Fibroblast of skin of left quadriceps (primary cell): Measurements from ENCODE around the gene PRDM16.

Experiments used
- DNase-seq, 2 experiments: peaks; one replicate each; pipeline ENCODE4 v3.0.0-alpha.2; 2013; ENCODE audit warnings: low read depth in 2 of 2

PRDM16 gene

DNA sequence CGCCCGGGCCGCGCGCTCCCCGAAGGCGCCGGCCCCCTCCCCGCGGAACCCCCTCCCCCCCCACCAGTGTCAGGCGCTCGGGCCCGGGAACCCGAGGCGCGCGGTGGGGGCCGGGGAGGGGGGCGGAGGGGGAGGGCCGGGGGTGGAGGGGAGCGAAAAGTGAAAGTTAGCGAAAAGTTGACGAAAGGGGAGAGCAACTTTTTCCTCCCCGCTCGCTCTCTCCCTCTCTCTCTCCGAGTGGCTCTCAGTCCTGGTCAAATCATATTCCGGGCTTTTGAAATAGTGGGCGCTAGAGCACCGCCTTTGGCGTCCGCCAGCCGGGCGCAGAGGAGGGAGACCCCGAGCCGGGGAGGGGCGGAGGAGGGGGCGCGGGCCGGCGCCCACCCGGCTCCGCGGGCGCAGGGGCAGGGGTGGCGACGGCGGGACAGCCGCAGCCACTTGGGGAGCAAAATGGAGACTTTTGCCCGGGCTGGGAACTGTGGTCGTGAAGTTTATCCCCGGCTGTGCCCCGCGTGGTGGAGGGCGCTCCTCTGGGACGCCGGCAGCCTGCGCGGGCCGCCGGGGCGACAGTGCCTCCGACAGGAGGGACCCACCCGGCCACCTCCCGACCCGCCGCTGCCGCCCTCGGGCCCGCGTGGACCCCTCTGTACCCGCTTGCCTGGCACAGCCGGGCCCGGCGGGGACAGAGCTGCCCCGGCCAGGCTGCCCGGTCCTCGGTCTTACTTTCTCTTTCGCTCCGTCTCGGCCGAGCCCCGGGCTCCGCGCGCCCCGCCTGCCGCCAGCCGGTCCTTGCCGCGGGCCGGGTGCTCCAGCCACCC lies 697 bp downstream of the PRDM16 start:
- peak; percentile 37 to 39 for DNase-seq

DNA sequence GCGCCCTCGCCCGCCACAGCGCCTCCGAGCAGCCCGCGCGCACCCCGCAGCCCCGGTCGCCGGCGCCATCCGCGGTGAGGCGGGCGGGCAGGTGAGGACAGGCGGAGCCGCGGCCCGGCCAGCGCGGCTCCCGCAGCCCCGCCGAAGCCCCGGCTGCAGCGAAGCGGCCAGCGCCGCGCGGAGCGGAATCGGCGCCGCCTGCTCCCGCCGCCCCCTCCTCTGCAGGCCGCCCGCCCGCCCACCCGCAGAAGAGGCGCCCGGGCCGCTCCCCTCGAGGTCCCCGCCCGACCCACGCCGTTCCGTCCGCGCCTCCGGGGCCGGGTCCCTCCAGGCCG lies 1.3 kb downstream of the PRDM16 start:
- DNase-seq, result no peak

DNA sequence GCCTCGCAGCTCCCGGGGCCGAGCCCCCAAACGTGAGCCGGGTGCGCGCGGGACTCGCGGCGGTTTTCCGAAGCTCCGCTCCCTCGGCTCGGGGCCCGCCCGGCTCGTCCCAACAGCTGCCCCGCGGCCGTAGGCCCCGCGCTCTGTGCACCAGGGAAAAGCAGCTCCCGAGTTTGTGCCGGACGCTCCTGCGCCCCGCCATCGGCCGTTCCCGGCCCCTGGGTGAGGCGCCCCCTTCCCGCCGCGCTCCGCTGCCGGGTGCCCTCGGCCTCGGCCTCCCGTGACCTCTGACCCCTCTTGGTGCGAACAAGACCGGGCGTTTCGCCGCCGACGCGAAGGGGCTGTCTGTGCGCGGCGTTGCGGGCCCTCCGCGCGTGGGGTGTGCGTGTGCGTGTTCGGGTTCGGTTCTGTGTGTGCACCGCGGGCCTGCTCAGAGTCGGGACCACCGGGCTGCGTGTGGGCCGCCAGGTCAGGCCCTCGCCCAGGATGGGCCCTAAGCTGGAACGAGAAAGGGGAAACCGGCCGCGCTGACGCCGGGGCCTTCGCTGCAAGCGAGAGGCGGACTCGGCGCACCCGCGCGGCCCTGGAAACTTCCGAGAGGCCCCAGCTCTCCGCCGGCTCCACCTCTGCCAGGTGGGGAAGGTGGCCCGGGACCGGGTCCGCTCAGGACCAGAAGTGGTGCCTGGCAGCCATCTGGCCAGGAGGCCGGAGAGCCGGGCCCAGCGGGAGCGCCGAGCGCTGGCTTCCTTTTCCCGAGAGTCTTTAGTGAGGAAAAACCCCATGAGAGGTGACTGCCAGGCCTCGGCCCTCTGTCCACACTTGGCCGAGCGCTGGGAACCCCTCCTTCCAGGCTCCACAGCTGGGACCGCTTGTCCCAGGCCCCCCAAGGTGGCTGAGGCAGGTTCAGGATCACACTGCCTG lies 1.9 kb downstream of the PRDM16 start:
- DNase-seq, result no peak

DNA sequence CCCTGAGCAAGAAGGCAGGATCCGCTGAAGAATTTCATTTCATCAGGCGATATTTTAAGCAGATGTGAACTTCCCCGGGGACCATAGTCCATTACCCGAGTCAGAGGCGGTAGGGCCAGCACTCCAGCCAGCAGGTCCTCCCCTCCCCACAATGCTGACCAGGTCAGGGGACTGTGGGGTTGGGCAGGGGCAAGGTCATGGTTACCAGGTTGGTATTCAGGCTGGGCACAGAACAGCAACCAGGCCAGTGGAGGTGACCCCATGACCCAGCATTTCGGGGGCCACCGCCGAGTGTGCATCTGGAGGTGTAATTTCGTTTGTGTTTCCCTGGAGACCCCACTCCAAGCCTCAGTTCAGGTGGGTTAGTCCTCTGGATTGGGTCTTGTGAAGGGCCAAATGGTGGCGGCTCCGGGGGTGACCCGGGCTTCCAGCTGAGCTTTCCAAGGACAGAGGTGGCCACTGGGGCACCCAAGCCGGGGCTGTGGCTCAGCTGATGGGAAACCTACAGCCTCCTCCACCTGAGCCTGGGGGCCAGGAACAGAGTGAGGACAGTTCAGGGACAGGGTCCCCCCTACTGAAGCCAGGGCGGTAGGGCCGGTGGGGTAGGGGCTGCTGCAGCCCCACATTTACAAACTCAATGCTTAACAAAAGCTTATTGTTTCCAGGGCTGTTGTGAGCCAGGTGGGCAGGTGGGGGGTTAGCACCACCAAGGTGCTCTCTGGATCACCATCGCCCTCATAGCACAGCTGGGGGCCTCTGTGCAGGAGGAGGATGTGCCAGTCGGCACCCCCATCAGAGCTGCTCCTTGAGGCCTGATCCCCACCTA lies 2.8 kb downstream of the PRDM16 start:
- DNase-seq, result no peak

DNA sequence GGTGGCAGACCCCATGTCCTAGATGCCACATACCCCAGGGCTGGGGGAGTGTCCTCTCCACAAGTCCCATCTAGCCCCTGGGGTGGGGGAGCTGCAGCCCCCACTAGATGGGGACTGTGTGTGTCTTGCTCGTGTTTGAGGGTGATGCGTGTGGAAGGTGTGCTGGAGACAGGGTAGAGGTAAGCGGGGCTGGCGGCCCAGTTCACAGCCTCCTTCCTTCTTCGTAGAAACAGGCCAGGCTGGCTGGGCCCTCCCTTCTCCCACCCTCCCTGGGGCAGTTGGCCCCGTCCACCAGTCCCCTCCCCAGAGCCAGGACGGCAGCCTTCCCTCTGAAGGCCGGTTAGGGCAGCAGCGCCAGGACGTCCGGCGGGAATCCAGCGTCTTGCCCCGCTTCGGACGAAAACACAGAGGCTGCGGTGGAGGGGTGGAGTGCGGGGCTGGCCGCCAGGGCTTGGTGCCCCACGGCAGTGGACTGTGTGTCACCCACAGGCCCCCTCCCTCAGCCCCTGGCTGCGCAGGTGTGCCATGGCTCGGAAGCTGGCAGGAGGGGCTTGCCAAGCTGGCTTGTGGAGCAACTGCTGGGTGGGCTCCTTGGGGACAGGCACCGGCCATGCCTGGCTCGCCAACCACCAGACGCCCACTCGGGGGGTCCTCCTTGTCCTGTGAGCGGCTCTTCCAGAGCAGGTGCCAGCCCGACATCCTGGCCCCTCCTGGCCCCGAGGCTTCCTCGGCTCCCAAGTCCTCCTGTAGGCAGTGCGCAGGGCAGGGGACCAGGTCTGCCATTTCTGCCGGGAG lies 3.6 kb downstream of the PRDM16 start:
- no peak for DNase-seq

DNA sequence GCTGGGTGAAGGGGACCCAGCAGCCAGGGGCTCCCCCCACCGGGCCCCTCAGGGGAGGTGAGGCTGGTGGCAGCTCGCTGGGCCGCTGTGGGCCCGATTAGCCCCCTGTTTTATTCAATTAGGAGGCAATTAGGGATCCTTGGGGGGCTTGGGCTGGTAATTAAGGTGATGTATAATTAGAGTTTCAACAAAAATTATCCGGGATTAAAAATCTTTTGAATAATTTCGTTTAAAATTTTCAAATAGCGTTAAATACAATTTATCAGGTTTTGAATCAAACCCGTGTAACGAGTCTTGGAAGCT lies 4.1 kb downstream of the PRDM16 start:
- DNase-seq, result no peak

DNA sequence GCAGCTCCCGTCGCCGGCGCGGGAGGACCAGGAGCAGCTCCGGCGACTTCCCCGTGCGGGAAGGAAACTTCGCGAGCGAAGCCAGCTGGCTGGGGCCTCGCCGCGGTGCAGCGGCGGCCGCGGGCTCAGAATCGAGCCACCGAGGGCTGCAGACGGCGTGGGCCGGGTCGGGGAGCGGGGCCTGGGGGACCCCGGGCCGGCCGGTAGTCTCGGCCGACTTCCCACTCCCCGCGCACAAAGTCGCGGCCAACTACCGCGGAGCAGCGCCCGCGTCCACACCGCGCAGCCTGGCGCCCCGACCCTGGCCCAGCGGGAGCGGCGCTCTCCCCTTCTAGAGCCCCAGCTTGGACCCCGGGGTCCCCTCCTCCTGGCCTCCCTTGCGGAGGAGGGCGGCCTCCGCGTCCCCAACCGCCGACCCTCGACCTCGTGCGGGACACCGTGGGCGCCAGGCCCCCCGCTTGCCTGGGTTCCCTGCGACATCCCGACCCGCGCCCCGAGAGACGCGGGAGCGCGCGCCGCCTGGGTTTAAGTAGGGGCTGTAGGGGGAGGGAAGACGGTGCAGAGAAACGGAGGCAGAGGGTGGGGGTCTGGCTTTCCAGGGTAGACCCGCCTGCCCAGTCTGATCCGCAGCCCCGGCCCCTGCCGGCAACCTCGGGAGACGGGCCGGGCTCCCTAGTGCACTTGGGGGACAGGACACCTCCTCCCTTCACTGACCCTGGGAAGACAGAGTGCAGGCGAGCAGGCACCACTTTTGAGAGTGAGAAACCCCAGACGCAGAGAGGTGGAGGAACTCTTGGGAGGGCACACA lies 4.7 kb downstream of the PRDM16 start:
- no peak for DNase-seq

DNA sequence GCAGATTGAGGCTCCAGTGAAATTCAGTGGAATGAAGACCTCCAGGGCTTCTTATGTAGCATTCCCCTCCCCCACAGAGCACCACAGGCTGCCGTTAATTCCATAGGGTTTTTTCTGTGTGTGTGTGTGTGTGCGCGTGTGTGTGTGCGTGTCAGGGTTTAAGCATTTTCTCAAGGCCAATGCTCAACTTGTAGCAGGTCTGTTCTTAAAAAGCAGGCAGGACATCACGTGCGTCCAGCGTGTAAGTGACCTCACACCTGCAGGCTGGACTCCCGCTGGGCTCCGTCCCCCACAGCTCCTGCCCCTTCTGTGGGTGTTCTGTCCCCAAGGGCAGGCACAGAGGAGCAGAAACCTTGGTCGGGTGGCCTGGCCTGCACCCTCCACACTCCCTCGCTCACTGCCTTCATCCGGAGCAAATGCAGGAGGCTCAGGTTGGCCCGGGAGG lies 5.3 kb downstream of the PRDM16 start:
- no peak for DNase-seq

DNA sequence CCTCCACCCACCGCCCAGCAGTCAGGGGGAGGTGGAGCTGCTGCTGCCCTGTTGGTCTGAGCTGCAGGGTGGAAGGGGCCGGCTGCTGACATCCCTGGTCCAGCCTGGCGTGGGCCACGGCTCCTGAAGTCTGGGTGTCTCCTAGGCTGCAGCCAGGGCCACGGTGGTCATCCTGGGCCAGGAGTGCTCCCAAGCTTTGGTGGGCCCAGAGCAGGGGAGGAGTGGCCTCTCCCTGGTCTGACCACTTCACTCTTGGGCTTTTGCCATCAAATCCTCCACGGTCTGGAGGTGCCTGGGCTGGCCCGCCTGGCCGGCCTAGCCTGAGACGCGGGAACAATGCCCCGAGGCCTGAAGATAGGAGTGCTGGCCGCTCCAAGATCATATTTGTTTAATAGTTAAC lies 5.8 kb downstream of the PRDM16 start:
- no peak for DNase-seq

DNA sequence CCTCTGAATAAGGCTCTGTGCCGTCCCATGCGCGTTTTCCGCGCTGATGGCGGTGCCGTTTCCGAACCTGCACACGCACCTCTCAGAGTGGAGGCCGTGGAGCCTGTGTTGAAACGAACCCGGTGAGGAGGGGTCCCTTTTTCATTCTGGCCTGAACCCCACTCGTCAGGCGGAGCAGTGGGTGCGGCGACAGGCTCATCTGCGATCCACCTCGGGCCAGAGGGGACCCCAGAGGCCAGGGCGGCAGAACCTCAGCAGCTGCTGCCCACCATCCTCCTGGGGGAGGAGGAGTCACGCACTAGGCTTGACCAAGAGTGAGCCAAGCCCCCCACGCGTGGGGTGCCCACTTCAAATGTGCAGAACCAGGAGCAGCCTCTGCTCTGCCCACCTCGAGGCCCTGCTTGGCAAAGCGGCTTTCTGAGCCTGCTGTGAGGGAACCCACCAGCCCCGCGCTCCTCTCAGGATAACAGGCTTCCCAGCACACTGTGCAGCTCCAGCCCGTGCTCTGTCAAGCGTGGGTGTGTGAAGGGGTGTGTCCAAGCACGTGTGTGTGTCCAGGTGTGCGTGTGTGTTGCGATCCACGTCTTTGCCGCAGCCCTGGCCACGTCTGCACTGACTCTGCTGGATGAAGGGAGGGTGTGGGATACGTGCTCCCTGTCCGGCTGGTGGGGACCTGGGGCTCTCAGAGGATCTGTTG lies 6.8 kb downstream of the PRDM16 start:
- no peak for DNase-seq

DNA sequence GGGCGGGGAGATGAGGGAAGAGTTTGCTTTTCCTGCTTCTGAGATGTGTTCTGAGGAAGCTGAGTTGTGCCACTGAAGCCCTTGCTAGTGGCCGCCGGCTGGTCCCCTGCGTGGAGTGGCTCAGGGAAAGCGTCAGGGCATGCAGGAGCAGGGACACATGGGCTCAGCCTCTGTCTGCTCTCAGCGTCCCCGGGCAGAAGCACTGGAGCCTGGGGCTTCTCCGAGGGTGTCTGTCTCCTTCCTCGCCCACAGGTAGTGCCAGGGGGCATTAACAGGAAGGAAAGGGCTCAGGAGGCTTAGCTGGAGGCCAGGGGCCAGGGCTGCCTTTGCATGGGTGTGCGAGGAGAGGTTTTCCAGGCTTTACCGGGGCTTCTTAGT lies 7.3 kb downstream of the PRDM16 start:
- no peak for DNase-seq

DNA sequence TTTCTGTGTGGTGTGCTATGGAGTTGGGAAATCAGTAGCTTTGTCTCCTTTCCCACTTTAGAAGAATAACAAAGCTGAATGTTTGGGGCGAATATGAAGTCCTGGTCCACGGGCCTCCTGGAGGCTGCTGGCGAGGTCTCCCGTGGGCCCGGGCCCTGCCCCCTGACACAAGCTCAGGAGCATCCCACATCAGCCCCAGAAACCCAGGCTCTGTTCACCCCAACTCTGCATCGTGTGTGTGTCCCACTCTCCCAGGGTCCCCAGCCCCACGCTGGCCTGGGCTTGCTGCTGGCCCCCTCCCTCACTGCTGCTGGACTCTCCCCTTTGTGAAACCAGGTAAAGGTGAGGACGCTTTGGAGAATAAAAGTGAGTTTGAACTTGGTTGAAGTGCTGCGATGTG lies 8.1 kb downstream of the PRDM16 start:
- DNase-seq, result no peak

DNA sequence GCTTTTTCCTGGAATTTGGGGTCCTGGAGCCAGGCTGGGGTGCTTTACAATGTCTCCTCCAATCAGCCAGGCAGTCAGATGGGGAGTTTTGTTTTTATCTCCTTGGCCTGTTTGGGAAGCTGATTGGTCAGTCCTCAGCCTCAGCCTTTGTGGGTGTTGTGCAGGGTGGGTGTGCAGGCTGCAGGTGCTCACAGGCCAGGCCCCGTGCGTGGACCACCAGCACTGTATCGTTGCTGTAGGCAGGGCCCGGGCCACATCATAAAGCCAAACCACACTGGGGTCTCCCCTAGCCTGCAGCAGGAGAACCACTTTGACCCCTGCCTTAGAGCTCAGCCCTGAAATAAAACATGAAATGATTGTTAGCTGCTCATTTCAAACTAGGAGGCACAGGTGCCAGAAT lies 8.6 kb downstream of the PRDM16 start:
- DNase-seq, result no peak

DNA sequence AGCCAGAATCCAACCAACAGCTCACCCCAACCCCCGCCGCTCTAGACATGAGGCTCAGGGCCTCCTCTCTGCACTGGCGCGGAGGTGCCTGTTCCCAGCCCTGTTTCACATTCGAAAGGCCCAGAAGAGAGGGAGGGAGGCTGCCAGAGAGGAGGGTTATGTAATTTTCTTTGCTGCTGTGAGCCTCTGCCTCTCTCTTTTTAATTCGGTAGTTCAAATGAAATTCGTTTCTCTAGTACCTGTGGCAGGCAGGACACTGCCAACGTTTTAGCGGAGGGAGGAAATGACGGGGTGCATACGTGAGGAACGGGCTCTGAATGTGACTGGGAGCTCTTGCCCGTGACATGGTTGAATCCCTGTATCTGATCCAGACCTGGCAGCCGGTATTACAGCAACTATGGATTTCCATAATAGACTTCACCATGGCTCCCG lies 9.4 kb downstream of the PRDM16 start:
- DNase-seq, result no peak

DNA sequence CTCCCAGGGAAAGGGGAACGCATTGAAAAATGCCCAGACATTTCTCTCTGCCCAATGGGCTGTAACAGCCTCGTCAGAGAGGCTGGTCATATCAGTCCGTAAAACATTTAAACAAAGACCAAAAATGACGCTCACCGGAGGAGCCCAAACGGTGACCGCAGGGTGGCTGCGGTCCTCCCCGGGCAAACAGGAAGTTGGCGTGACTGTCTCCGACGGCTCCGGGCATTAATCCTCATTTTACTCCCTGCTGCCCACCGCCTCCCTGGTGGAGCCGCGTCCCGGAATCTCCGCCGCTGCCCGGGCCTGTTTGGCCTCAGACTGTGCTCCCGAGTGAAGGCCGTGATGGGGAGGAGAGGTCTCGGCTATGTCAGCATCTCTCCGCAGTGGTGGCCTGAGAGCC lies 9.9 kb downstream of the PRDM16 start:
- DNase-seq, result no peak

DNA sequence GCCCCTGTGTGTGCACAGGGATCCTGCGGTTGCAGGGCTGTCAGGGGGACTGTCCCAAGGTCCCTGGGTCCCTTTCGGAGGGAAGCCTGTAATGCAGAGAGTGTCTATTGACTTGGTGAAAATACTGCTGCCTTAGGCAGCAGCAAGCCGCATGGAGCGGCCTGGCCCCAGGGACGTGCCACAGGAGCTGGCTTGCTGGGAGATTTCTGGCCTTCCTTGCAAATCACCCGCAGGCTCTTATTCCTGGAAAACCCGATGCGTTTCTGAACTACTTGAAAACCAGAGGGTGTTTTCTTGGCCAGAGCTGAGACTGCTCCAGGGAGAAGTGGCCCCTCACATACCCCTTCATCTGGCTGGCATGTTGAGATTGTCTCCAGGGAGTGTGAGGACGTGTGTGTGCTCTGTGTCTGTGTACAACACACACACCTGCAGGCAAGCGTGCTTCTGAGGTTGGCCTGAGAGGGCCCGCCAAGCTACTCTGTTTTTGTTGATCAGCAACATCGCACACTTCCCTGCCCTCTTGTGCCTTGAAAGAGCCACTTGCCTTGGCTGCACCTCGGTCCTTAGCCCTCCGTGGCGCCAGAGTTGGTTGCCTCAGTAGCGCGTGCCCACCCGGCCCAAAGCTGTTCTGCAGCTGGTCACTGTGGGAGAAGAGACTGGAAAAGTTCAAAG lies 10.5 kb downstream of the PRDM16 start:
- no peak for DNase-seq

DNA sequence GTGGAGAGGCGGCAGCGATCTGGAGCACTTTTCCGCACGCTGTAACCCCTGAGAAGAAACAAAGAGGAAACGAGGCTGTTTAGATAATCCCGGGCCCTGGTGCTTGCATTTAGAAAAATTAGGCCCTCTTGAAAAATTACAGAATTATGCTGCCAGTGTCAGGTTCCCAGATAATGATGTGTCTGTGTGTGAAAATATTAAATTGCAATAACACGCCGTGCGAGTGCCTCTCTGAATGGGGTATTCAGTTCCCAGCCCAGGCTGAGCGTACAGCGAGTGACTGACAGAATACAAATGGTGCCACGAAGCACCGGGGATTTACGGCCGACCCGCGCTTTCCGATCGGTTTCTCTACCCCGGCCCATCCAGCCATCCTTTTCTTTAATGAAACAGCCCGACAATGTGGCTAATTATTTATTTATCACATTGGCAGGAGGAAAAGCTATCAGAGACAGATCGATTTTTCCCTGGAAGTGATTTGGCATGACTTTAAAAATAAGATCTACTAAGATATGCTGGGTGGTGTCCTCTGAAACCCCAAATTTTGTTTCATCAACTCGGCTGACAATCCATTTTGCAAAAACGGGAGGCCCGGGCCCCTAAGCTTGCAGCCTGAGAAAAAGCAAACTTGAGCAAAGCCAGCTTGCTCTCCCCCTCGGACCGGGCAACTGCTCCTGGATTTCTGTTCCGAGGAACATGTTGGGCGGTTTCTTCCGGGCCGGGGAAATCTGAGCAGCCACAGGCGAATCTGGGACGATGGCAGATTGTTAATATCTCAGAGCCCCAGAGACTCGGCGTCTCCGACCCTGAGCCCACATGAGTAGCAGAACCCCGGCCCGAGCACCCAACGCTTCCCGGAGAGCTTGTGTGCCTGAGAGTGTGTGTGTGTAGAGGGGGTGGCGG lies 11.3 kb downstream of the PRDM16 start:
- DNase-seq, result no peak

DNA sequence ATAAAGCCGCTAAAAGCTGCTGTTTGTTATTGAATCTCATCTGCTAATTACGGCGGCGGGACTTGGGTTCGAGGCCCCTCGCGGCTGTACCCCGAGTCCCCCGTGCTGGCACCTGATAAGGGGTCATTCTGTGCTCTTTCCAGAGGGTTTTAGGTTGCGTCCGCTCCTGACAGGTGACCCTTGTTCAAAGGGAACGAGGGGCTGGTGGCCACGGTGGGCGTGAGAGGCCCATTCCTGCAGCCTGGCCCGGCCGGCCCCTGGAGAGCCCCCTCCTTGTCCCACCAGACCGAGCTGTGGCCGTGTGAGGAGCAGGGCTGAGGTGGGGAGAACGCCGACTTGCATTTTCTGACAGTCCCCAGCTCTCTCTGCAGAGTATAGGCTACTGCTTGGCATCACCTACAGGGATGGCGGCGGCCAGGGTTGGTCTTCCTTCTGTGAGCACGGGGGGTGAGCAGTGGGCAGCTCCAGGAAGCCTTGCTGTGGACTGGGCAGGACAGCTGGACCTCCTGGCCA lies 12.2 kb downstream of the PRDM16 start:
- no peak for DNase-seq
